Measurements from ENCODE around the gene TPPP2.

DNA sequence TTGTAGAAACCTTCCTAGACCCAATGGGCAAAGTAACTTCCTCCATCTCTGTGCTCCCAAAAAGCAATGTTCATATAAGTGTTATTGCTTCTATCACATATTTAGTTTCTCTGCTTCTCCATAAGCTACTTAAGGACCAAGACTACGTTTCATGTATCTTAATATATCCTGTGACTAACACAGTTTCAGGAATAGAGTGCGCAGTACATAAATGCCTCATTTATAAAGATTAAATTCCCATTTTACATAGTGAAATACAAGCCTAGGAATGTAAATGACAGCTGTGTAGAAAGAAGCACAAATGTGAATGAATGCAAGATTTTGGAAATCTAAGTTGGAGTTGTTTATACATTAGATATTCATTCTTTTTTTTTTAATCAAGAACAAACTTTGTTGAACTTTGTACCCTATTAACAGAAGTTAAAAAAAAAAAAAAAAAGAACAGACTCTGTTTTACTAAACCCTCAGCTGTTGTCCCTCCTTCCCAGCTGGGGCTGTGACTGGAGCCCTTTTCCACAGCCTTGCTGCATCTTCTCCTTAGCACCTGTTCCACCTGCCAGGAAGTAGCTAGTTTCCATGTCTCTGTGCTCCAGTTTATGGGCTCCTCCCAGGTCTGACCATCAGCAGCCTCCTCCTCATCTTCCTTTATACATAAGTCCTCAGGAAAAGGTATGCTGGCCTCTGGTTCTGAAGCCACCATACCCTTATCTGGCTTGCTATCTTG lies 47.2 kb upstream of the TPPP2 start:
- no peak for TF ChIP-seq POLR2A (IDR thresholded peaks at IDR 0.05)
- TF ChIP-seq, protein P1, sequence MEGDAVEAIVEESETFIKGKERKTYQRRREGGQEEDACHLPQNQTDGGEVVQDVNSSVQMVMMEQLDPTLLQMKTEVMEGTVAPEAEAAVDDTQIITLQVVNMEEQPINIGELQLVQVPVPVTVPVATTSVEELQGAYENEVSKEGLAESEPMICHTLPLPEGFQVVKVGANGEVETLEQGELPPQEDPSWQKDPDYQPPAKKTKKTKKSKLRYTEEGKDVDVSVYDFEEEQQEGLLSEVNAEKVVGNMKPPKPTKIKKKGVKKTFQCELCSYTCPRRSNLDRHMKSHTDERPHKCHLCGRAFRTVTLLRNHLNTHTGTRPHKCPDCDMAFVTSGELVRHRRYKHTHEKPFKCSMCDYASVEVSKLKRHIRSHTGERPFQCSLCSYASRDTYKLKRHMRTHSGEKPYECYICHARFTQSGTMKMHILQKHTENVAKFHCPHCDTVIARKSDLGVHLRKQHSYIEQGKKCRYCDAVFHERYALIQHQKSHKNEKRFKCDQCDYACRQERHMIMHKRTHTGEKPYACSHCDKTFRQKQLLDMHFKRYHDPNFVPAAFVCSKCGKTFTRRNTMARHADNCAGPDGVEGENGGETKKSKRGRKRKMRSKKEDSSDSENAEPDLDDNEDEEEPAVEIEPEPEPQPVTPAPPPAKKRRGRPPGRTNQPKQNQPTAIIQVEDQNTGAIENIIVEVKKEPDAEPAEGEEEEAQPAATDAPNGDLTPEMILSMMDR (IDR thresholded peaks at IDR 0.05) = no peak
